Peyer's patch (tissue), 4 donors: ENCODE measurements around the gene ADAMTS12.

Experiments used
- POLR2A ChIP-seq, 2 donors: fragments of 450-650 bp; IDR thresholded peaks; one replicate each; pipeline ENCODE4 v1.5.1; 2017; ENCODE audit warnings: antibody characterized with exemption in 2 of 2, mild to moderate bottlenecking in 2 of 2, moderate library complexity in 2 of 2
- TF ChIP-seq, protein P1 (sequence below), 6 experiments: fragments of 450-650 bp in 4 of 6; fragments of 200-600 bp in 2 of 6; sonication (generic) in 1 of 6; IDR thresholded peaks; one replicate each; pipeline ENCODE4 v1.5.1; 2017 to 2019; ENCODE audit warnings: antibody characterized with exemption in 6 of 6, mild to moderate bottlenecking in 3 of 6, moderate library complexity in 1 of 6

DNA sequence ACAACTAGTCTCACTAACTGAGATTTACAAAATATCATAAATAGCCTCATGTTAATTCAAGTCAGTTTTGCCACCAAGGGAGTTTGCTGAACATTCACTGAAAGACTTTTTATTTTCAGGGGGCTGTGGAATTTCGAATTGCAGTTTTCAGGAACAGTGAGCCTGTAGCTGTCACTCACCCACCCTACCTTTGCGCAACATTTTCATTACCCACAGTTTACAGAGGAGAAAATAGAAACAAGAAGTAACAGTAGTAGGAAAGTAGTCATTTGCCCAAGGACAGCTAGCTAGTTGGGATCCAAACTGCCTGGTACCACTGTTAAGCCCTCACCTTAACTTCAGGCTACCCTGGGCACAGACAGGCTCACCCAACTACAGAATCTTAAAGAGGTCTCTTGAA lies 154.1 kb downstream of the ADAMTS12 start:
- TF ChIP-seq, protein P1, sequence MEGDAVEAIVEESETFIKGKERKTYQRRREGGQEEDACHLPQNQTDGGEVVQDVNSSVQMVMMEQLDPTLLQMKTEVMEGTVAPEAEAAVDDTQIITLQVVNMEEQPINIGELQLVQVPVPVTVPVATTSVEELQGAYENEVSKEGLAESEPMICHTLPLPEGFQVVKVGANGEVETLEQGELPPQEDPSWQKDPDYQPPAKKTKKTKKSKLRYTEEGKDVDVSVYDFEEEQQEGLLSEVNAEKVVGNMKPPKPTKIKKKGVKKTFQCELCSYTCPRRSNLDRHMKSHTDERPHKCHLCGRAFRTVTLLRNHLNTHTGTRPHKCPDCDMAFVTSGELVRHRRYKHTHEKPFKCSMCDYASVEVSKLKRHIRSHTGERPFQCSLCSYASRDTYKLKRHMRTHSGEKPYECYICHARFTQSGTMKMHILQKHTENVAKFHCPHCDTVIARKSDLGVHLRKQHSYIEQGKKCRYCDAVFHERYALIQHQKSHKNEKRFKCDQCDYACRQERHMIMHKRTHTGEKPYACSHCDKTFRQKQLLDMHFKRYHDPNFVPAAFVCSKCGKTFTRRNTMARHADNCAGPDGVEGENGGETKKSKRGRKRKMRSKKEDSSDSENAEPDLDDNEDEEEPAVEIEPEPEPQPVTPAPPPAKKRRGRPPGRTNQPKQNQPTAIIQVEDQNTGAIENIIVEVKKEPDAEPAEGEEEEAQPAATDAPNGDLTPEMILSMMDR (IDR thresholded peaks at IDR 0.05) = no peak
- no peak for TF ChIP-seq POLR2A (IDR thresholded peaks at IDR 0.05)
